ENCODE data around the gene SLC24A3.

The SLC24A3 gene

GRCh38 chr20:19381947-19382346, 169.5 kb downstream of the SLC24A3 start:
- Histone ChIP-seq H3K9me3 (ENCODE audit: control insufficient read depth, insufficient read depth, low read depth, low read length) (no peaks in the 10 kb centered on the region), H3K4me1 (ENCODE audit: control insufficient read depth, insufficient read depth, low read length) (no peaks in the 10 kb centered on the region), H3K36me3 (ENCODE audit: control insufficient read depth in 2 of 2, insufficient read depth in 1 of 2, low read length in 2 of 2) (no peaks in the 10 kb centered on the region), H3K4me3 (ENCODE audit: low read depth, low read length) (no peak overlapping the region), H3K27ac (ENCODE audit: extremely low read depth, low read depth, low read length) (no peak overlapping the region)
- ChIA-PET CTCF (interaction anchor here (0.5 to 1.1 kb wide), 2 partner anchors 175 to 176 kb away, joined by 3 to 6 read pairs; no protein-coding TSS in a partner anchor), POLR2A (no interaction called here)
- no peak for TF ChIP-seq ZNF302 (tag by site-specific recombination; IDR thresholded peaks at IDR 0.05; ENCODE audit: low read depth)

GRCh38 chr20:19382386-19383340, 170.2 kb downstream of the SLC24A3 start:
- H3K27ac ChIP-seq (ENCODE audit: extremely low read depth, low read depth, low read length): no peak overlapping the region
- ChIA-PET POLR2A (no interaction called here), CTCF (interaction anchor here (0.5 kb wide), 1 partner anchor 176 kb away, joined by 6 read pairs; no protein-coding TSS in a partner anchor)
- no peaks in the 10 kb centered on the region for H3K4me1 ChIP-seq (ENCODE audit: control insufficient read depth, insufficient read depth, low read length)
- H3K36me3 ChIP-seq (ENCODE audit: control insufficient read depth in 2 of 2, insufficient read depth in 1 of 2, low read length in 2 of 2): no peaks in the 10 kb centered on the region
- no peak overlapping the region for H3K4me3 ChIP-seq (ENCODE audit: low read depth, low read length)
- no peaks in the 10 kb centered on the region for H3K9me3 ChIP-seq (ENCODE audit: control insufficient read depth, insufficient read depth, low read depth, low read length)
- TF ChIP-seq ZNF670 (tag by site-specific recombination; IDR thresholded peaks at IDR 0.05; ENCODE audit: low read depth) (no peak), SP2 (tag by site-specific recombination; IDR thresholded peaks at IDR 0.05) (no peak), REPIN1 (tag by site-specific recombination; IDR thresholded peaks at IDR 0.05; ENCODE audit: low read depth) (no peak), ZNF830 (tag by site-specific recombination; IDR thresholded peaks at IDR 0.05; ENCODE audit: low read depth) (no peak), REST (tag by site-specific recombination; IDR thresholded peaks at IDR 0.05) (no peak), ZNF169 (tag by site-specific recombination; IDR thresholded peaks at IDR 0.05) (no peak), ZNF248 (tag by site-specific recombination; IDR thresholded peaks at IDR 0.05) (no peak), ZFHX2 (tag by site-specific recombination; conservative IDR thresholded peaks at IDR 0.05) (no peak), BCL6B (tag by site-specific recombination; IDR thresholded peaks at IDR 0.05) (no peak), ZNF48 (tag by site-specific recombination; IDR thresholded peaks at IDR 0.05) (no peak), ZNF580 (tag by site-specific recombination; IDR thresholded peaks at IDR 0.05) (no peak), ZNF776 (tag by site-specific recombination; IDR thresholded peaks at IDR 0.05; ENCODE audit: borderline replicate concordance) (no peak), ZNF121 (tag by site-specific recombination; IDR thresholded peaks at IDR 0.05) (no peak), ZNF114 (tag by site-specific recombination; IDR thresholded peaks at IDR 0.05) (no peak), BCL11A (tag by site-specific recombination; IDR thresholded peaks at IDR 0.05; ENCODE audit: low read depth) (no peak)

- no peaks in the 10 kb centered on the region for H3K36me3 ChIP-seq (ENCODE audit: control insufficient read depth in 2 of 2, insufficient read depth in 1 of 2, low read length in 2 of 2)
- no peak overlapping the region for H3K27ac ChIP-seq (ENCODE audit: extremely low read depth, low read depth, low read length)
- CTCF ChIA-PET: no interaction called here
- POLR2A ChIA-PET: no interaction called here
- H3K9me3 ChIP-seq (ENCODE audit: control insufficient read depth, insufficient read depth, low read depth, low read length): no peaks in the 10 kb centered on the region
- H3K4me1 ChIP-seq (ENCODE audit: control insufficient read depth, insufficient read depth, low read length): no peaks in the 10 kb centered on the region
- H3K4me3 ChIP-seq (ENCODE audit: low read depth, low read length): no peak overlapping the region
- TF ChIP-seq ZSCAN4 (tag by site-specific recombination; IDR thresholded peaks at IDR 0.05) (no peak), ZNF549 (tag by site-specific recombination; IDR thresholded peaks at IDR 0.05) (no peak), OVOL3 (tag by site-specific recombination; IDR thresholded peaks at IDR 0.05) (no peak), ZNF335 (tag by site-specific recombination; conservative IDR thresholded peaks at IDR 0.05) (no peak), GLIS1 (tag by site-specific recombination; IDR thresholded peaks at IDR 0.05) (no peak), SP7 (tag by site-specific recombination; IDR thresholded peaks at IDR 0.05) (no peak), ZFP41 (tag by site-specific recombination; IDR thresholded peaks at IDR 0.05; ENCODE audit: borderline replicate concordance) (no peak), ZNF626 (tag by site-specific recombination; IDR thresholded peaks at IDR 0.05) (no peak), ZFP37 (tag by site-specific recombination; IDR thresholded peaks at IDR 0.05) (no peak), GLIS2 (tag by site-specific recombination; IDR thresholded peaks at IDR 0.05) (no peak)
Measured at GRCh38 chr20:19384940-19385339, 172.5 kb downstream of the SLC24A3 start.
